Ovary (tissue), 9 donors: Measurements from ENCODE around the gene C3orf49. TPM values are rescaled to one million over a fixed set of nuclear protein-coding genes. Genes with fewer than 3 reads are reported as not detected.
A peak's percentile ranks its signal among the peaks of the same experiment; 100 is the strongest.

ENCODE experiments used
- DNase-seq, 5 donors: peaks; one replicate each; pipeline ENCODE4 v3.0.0-alpha.2; 2019 to 2020
- H3K27ac ChIP-seq, 2 donors: fragments of 200-600 bp; one replicate each; pipeline versions ENCODE4 v1.5.1 to v1.8.0; 2019 to 2022
- H3K27me3 ChIP-seq: fragments of 200-600 bp; one replicate; pipeline ENCODE4 v1.8.0; 2022
- H3K36me3 ChIP-seq: fragments of 200-600 bp; sonication (generic); one replicate; pipeline ENCODE4 v1.5.1; 2019
- H3K4me1 ChIP-seq: one replicate; pipeline ENCODE4 v1.8.1; 2013; ENCODE audit warnings: mild to moderate bottlenecking, moderate library complexity; ENCODE audit not compliant: insufficient read depth
- H3K4me3 ChIP-seq: fragments of 200-600 bp; sonication (generic); one replicate; pipeline ENCODE4 v1.5.1; 2017
- H3K9me3 ChIP-seq, 2 donors: fragments of 200-600 bp in 1 of 2; sonication (generic) in 1 of 2; one replicate each; pipeline versions ENCODE4 v1.5.1 to v1.8.1; 2013 to 2019; ENCODE audit warnings: mild to moderate bottlenecking in 1 of 2, moderate library complexity in 1 of 2
- CTCF ChIP-seq, 3 donors: fragments of 450-650 bp in 2 of 3; fragments of 200-600 bp in 1 of 3; IDR thresholded peaks; one replicate each; pipeline versions ENCODE4 v1.5.1 to v1.8.0; 2016 to 2022; ENCODE audit warnings: antibody characterized with exemption in 3 of 3, mild to moderate bottlenecking in 1 of 3
- EP300 ChIP-seq: sonication (generic); formaldehyde crosslinking; IDR thresholded peaks from one replicate; pipeline ENCODE4 v1.6.1; 2017; ENCODE audit warnings: antibody characterized with exemption
- POLR2A ChIP-seq: fragments of 450-650 bp; IDR thresholded peaks from one replicate; pipeline ENCODE4 v1.6.1; 2017; ENCODE audit warnings: antibody characterized with exemption, mild to moderate bottlenecking, moderate library complexity
- WGBS, 3 donors: extraction: QIAGEN DNeasy Blood & Tissue Kit in 1 of 3; methylation state at CpG; one replicate each; pipeline versions ENCODE4 v1.1.5 to v1.1.7; 2013 to 2017; 5-methylcytosine and 5-hydroxymethylcytosine counted together
- intact Hi-C, 4 donors: fragments of 100-400 bp; cut with DNase I; formaldehyde crosslinking; loops; one replicate each; pipeline versions ENCODE4 v1.11.0 to v1.15.1; 2022 to 2023
- polyA plus RNA-seq, 2 donors: library from polyadenylated mRNA; stranded (reverse); fragments of 200-250 nt in 1 of 2; fragments of 350-450 nt in 1 of 2; fragmentation: Illumina TruSeq in 1 of 2; extraction: RNeasy Lipid Tissue Mini Kit (QIAGEN cat#74804) in 1 of 2; gene quantifications; one replicate each; pipeline ENCODE4 v1.2.3, GENCODE V29; 2013 to 2014
- total RNA-seq, 7 donors: library from RNA; depleted of rRNA in 2 of 7; stranded (reverse); fragments of >200 nt in 2 of 7; fragmentation: NEBNext Ultra II Directional in 3 of 7; extraction: Animal tissue kit (Norgen Biotek cat#: 25700) in 3 of 7; gene quantifications; one replicate each; pipeline versions ENCODE4 v1.1.0 to v1.2.4, GENCODE V29; 2016 to 2023
- donor health status: DM: no; HTN: no; CAD: no; lungs with moderate emphysema.
- donor health status: DM: no; HTN: no; CAD: no.
- donor health status: Bipolar disorder and iron deficiency.
- donor health status: DM: yes; HTN: yes; CAD: no.
- donor health status: DM: no; HTN: no; CAD: no.
- donor health status: DM: yes; HTN: yes; CAD: no.

Gene C3orf49
- total and polyA plus RNA-seq, 9 donors = not detected

GRCh38 chr3:63817225-63817624 is 1.9 kb upstream of the C3orf49 start:
- no peaks in the 10 kb centered on the region for H3K36me3 ChIP-seq
- H3K4me1 ChIP-seq = no peaks in the 10 kb centered on the region
- H3K9me3 ChIP-seq = no peaks in the 10 kb centered on the region
- H3K27me3 ChIP-seq = no peaks in the 10 kb centered on the region
- WGBS, 3 donors = 90 to 95% (median 94%) methylated on average over 5 of the region's 5 CpGs
- no peak overlapping the region for H3K4me3 ChIP-seq
- TF ChIP-seq POLR2A (no peak), EP300 (no peak), CTCF (IDR thresholded peaks at IDR 0.05) (no peak)
- no peak for DNase-seq
- H3K27ac ChIP-seq = no peak overlapping the region
- intact Hi-C loops = loop anchor here (5.0 to 10.0 kb wide), 3 partner anchors 462 to 1195 kb away; no protein-coding TSS in a partner anchor

GRCh38 chr3:63818282-63819150 is 583 bp upstream of the C3orf49 start:
- WGBS, 3 donors = 25 to 30% (median 25%) methylated on average over 10 of the region's 10 CpGs
- intact Hi-C loops = loop anchor here (5.0 to 10.0 kb wide), 3 partner anchors 464 to 1196 kb away; no protein-coding TSS in a partner anchor
- Histone ChIP-seq H3K27ac (no peak overlapping the region), H3K4me3 (no peak overlapping the region), H3K27me3 (no peaks in the 10 kb centered on the region), H3K36me3 (no peaks in the 10 kb centered on the region), H3K4me1 (no peaks in the 10 kb centered on the region), H3K9me3 (no peaks in the 10 kb centered on the region)
- peak; percentile 26 to 69 (median 52) for DNase-seq
- TF ChIP-seq CTCF (IDR thresholded peaks at IDR 0.05) (peak; percentile 61 to 68 (median 61)), EP300 (no peak), POLR2A (no peak)

GRCh38 chr3:63824309-63824708 is 5.2 kb downstream of the C3orf49 start:
- TF ChIP-seq CTCF (IDR thresholded peaks at IDR 0.05) (no peak), EP300 (no peak), POLR2A (no peak)
- Histone ChIP-seq H3K9me3 (no peaks in the 10 kb centered on the region), H3K36me3 (no peaks in the 10 kb centered on the region), H3K4me1 (no peaks in the 10 kb centered on the region), H3K27ac (no peak overlapping the region), H3K27me3 (no peaks in the 10 kb centered on the region), H3K4me3 (no peak overlapping the region)
- no peak for DNase-seq
- WGBS, 3 donors = 81 to 86% (median 83%) methylated on average over 4 of the region's 4 CpGs
- intact Hi-C loops = no loop called here

- DNase-seq = no peak
- Histone ChIP-seq H3K36me3 (no peaks in the 10 kb centered on the region), H3K4me3 (no peak overlapping the region), H3K27ac (no peak overlapping the region), H3K9me3 (no peaks in the 10 kb centered on the region), H3K27me3 (no peaks in the 10 kb centered on the region), H3K4me1 (no peaks in the 10 kb centered on the region)
- intact Hi-C loops = no loop called here
- WGBS, 3 donors = 94 to 97% (median 96%) methylated on average over 6 of the region's 6 CpGs
- TF ChIP-seq CTCF (IDR thresholded peaks at IDR 0.05) = no peak
- TF ChIP-seq POLR2A = no peak
- no peak for TF ChIP-seq EP300
Measured at GRCh38 chr3:63830526-63830925, 11.4 kb downstream of the C3orf49 start.
